OCI-LY7 (cell line): ENCODE results near the gene HHLA2.

Experiments
- CTCF ChIP-seq: fragments of 200-600 bp; sonication (generic); conservative IDR thresholded peaks from 2 replicates; pipeline ENCODE4 v1.5.1; 2014; ENCODE audit warnings: mild to moderate bottlenecking, antibody characterized with exemption, low read length, moderate library complexity, mixed read lengths
- EZH2phosphoT487 ChIP-seq: fragments of 200-600 bp; sonication (generic); IDR thresholded peaks from 2 replicates; pipeline ENCODE4 v1.6.1; 2018; ENCODE audit warnings: low read depth, borderline replicate concordance, mild to moderate bottlenecking, mixed run types, antibody characterized with exemption, low read length, moderate library complexity, mixed read lengths

GRCh38 chr3:108295421-108296175 is 750 bp upstream of the HHLA2 start:
- TF ChIP-seq CTCF (no peak), EZH2phosphoT487 (no peak)
